GM06990 (cell line): ENCODE data around the gene FAF2.
A peak's percentile ranks its signal among the peaks of the same experiment; 100 is the strongest.

Source experiments
- DNase-seq: peaks from one replicate; pipeline ENCODE4 v3.0.0-alpha.2; 2011; ENCODE audit not compliant: insufficient read length; ENCODE audit errors: extremely low read depth
- H3K27me3 ChIP-seq: replicated peaks from 2 replicates; pipeline ENCODE4 v1.6.0; 2011; ENCODE audit warnings: low read length; ENCODE audit not compliant: control insufficient read depth, insufficient read depth
- H3K36me3 ChIP-seq: 2 replicates; pipeline ENCODE4 v1.5.1; 2011; ENCODE audit warnings: low read length; ENCODE audit not compliant: control insufficient read depth, insufficient read depth
- H3K4me3 ChIP-seq: replicated peaks from 2 replicates; pipeline ENCODE4 v1.5.1; 2011; ENCODE audit warnings: low read depth, mild to moderate bottlenecking, control low read depth, low read length
- TF ChIP-seq, protein P1 (sequence below): IDR thresholded peaks from 2 replicates; pipeline ENCODE4 v1.5.1; 2011; ENCODE audit warnings: low read length, control low read depth, mild to moderate bottlenecking, inconsistent platforms; ENCODE audit not compliant: insufficient read depth, poor library complexity, severe bottlenecking

The FAF2 gene

DNA sequence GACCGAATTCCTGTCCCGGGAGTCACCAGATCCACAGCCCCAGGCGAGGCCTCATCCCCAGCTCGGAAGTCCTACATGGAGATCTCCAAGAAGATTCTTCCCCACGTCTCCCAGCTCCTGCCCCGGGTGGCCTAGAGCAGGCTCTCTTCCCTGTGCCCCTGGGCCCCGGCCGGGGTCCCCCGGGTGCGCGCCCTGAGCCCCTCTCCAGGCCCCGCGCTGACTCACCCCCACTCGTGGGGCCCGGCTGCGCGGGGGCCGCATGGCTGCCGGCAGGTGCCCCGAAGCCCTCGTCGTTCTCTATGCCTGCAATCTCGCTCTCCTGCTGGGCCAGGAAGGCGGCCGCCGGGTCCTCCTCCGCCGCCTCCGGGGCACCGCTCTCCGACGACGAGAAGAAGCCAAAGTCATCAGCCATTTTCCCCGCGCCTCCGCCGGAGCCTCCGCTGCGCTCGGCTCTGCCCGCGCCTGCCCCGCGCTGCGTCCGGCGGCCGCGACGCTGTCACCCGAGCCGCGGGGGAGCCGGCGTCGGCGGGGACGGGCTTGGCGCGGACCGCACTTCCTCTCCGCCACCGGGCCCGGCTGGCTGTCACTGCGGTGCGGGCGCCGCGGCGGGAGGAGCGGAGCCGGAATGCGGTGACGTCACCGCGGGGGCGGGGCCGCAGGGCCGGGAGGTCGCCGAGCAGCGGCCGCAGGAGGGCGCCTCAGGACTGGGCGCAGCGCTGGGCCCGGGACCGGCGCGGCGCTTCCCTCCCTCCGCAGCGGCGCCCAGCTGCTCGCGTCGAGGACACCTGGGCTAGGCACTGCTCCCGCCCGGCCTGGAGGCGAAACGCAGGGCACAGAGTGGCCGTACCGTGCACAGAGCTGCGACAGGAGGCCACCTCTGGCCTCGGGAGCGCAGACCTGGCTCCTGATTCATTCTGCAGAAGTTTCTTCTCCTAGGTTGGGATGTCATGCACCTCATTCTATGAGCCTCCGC lies 31.9 kb upstream of the FAF2 start, which contains the start of gene CLTB:
TSS of gene CLTB (minus strand) at position 588 of the 973 bp plus-strand sequence. CDS start at position 412, 176 bp downstream.
- H3K4me3 ChIP-seq, result peak within 1 kb of the TSS; percentile 81

DNA sequence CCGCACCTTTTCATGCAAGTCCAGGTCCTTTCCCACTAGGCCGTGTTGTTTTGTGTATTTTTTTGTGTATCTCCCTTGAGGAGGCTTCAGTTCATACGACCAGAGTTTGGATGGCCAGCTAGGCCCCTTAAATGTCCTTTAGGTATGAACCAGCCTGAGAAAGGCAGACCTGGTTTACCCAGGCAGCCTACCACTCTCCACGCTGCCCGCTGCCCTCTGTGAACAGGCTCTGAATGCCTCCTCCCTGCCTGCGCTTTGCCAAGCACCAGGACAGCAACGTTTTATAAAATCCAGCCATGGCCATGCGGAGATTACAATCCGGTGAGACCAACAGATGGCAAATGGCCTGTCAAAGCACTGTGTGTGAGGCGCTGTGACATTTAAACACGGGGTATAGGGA lies 31.2 kb upstream of the FAF2 start:
- DNase-seq, result no peak
- peak overlapping the region; percentile 47; the same call in 1 of the 2 replicates for H3K4me3 ChIP-seq
- peaks cover 2% of the 10 kb centered on the region; the same call in 1 of the 2 replicates for H3K36me3 ChIP-seq
- TF ChIP-seq, protein P1, sequence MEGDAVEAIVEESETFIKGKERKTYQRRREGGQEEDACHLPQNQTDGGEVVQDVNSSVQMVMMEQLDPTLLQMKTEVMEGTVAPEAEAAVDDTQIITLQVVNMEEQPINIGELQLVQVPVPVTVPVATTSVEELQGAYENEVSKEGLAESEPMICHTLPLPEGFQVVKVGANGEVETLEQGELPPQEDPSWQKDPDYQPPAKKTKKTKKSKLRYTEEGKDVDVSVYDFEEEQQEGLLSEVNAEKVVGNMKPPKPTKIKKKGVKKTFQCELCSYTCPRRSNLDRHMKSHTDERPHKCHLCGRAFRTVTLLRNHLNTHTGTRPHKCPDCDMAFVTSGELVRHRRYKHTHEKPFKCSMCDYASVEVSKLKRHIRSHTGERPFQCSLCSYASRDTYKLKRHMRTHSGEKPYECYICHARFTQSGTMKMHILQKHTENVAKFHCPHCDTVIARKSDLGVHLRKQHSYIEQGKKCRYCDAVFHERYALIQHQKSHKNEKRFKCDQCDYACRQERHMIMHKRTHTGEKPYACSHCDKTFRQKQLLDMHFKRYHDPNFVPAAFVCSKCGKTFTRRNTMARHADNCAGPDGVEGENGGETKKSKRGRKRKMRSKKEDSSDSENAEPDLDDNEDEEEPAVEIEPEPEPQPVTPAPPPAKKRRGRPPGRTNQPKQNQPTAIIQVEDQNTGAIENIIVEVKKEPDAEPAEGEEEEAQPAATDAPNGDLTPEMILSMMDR, result no peak
- no peaks in the 10 kb centered on the region for H3K27me3 ChIP-seq

More for the DNA sequence above, 31.9 kb upstream of the FAF2 start, which contains the start of gene CLTB:
- H3K27me3 ChIP-seq, result no peaks in the 10 kb centered on the region
- DNase-seq, result peak; percentile 91
- TF ChIP-seq, protein P1, result peak; percentile 7
- H3K36me3 ChIP-seq, result peaks cover 2% of the 10 kb centered on the region; the same call in 1 of the 2 replicates

DNA sequence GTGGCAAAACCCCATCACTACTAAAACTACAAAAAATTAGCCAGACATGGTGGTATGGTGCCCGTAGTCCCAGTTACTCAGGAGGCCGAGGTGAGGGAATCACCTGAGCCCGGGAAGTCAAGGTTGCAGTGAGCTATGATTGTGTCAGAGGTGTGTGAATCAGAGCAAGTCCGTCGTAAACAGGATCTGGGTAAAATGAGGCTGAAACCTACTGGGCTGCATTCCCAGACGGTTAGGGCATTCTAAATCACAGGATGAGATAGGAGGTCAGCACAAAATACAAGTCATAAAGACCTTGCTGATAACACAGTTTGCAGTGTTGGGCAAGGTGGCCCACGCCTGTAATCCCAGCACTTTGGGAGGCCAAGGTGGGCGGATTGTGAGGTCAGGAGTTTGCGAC lies 29.9 kb upstream of the FAF2 start:
- TF ChIP-seq, protein P1, result no peak
- DNase-seq, result no peak
- Histone ChIP-seq H3K36me3 (0 out of 2 replicates have a peak, but pooled peaks cover 2% of the 10 kb centered on the region), H3K4me3 (no peak overlapping the region), H3K27me3 (no peaks in the 10 kb centered on the region)

- DNase-seq, result no peak
- H3K4me3 ChIP-seq, result no peak overlapping the region
- H3K27me3 ChIP-seq, result no peaks in the 10 kb centered on the region
- TF ChIP-seq, protein P1, result no peak
- H3K36me3 ChIP-seq, result no peaks in the 10 kb centered on the region
Measured at GRCh38 chr5:176420086-176420485, 28.1 kb upstream of the FAF2 start.

GRCh38 chr5:176420972-176421544 lies 27.1 kb upstream of the FAF2 start:
- Histone ChIP-seq H3K36me3 (no peaks in the 10 kb centered on the region), H3K4me3 (no peak overlapping the region), H3K27me3 (no peaks in the 10 kb centered on the region)
- DNase-seq, result no peak
- TF ChIP-seq, protein P1, result no peak
